Stimulated activated effector memory CD8-positive, alpha-beta T cell treated with anti-CD3 and anti-CD28 coated beads, Interleukin-12 subunit alpha, Interleukin-12 subunit beta, amount 100 ng/mL, for 72 hours (primary cell): ENCODE measurements around the gene IKZF1.

Experiments
- ATAC-seq: fragments of 150-1000 bp; cut with Tn5 transposase; 2 replicates; pipeline ENCODE4 v1.10.0; 2021
- DNase-seq, 2 donors: peaks; one replicate each; pipeline ENCODE4 v3.0.0; 2021 to 2022; ENCODE audit warnings: low spot score in 2 of 2
- H3K27ac Mint-ChIP-seq: one replicate; pipeline ENCODE4 v1.8.0; 2022; ENCODE audit warnings: mild to moderate bottlenecking, mixed read lengths
- H3K36me3 Mint-ChIP-seq: one replicate; pipeline ENCODE4 v1.8.0; 2022; ENCODE audit warnings: mild to moderate bottlenecking, mixed read lengths
- H3K4me1 Mint-ChIP-seq: one replicate; pipeline ENCODE4 v1.8.0; 2022; ENCODE audit warnings: mixed read lengths
- H3K4me3 Mint-ChIP-seq: one replicate; pipeline ENCODE4 v1.8.0; 2022; ENCODE audit warnings: mild to moderate bottlenecking, mixed read lengths
- H3K9me3 Mint-ChIP-seq: one replicate; pipeline ENCODE4 v1.8.0; 2022; ENCODE audit warnings: mixed read lengths

IKZF1 gene

DNA sequence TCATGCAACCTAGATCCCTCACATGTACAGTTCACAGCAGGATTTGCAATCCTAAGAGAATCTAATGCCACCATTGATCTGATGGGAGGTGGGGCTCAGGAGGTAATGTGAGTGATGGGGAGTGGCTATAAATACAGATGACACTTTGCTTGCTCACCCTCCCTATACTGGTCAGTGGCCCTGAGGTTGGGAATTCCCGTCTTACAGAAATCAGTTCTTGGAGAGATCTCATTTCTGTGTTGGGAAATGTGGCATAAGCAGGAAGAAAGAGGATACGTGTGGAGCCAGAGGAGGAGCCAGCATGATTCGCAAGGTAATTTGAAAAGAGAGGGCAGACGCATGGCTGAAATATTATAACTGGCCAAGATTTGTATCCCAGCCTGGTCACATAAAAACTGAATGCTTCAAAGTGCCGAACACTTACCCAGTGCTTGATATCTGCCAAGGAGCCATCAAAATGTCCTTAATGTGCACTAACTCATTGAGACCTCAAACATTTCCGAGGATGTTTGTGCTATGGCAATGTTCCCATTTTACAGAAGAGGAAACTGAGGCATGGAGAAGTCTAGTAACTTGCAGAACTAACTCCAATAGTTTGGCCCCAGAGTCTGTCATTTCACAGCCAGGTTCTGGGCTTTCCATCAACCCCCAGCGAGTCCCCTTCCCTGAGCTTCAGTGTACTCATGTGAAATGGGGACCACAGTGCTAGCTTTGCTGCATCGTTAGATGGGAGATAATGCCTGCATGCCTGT, 5.5 kb upstream of the IKZF1 start:
- no peak overlapping the region for H3K4me3 Mint-ChIP-seq
- peaks cover 7% of the 10 kb centered on the region for H3K36me3 Mint-ChIP-seq
- no peaks in the 10 kb centered on the region for H3K9me3 Mint-ChIP-seq
- peaks cover 44% of the 10 kb centered on the region for H3K4me1 Mint-ChIP-seq
- no peak for ATAC-seq
- peak overlapping the region; percentile 9 for H3K27ac Mint-ChIP-seq
- no peak for DNase-seq

- Mint-ChIP-seq H3K27ac (no peak overlapping the region), H3K9me3 (no peaks in the 10 kb centered on the region), H3K36me3 (peaks cover 16% of the 10 kb centered on the region), H3K4me1 (peaks cover 44% of the 10 kb centered on the region), H3K4me3 (no peak overlapping the region)
- DNase-seq (no peak), ATAC-seq (no peak)
Observed at GRCh38 chr7:50300336-50300735, 4.2 kb upstream of the IKZF1 start.

DNA sequence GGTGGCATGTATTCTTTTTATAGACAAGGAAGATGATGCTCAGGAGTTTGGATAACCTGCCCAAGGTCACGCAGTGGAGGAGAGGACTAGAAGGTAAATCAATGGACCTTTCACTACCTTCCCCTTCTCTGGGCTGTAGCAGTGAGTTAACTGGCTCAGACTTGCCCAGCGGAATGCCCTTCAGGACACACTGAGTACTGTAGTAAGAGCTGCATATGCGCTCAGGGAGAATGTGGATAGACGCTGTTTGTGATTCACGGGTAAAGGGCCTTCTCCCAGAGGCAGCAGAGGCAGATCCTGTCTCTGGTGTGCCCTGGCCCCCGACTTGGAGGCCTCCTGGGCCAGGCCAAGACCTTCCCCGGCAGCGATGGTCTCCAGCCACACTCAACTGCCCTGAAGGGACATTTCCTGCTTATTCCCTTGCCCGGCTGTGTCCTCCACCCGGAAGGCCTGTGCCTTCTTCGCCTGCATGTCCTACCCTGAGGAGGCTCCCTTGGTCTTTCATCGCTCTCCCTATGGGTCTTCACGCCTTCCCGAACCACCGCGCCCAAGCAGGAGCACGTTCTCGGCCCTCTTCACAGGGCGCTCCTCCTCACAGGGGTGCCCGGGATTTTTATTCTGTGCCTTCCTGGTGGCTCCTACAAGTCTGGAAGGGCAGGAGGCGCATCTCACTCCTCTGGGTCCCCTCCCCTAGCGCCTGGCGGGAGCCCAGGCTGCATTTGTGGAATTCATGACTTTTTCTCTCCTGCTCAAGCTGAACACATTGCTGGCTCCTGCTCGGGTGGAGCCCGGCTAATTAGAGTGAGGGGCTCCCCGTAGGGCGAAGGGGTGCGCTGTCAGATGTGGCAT, 1.8 kb upstream of the IKZF1 start:
- peak overlapping the region; percentile 81 for H3K27ac Mint-ChIP-seq
- peaks cover 40% of the 10 kb centered on the region for H3K36me3 Mint-ChIP-seq
- DNase-seq, result no peak
- no peaks in the 10 kb centered on the region for H3K9me3 Mint-ChIP-seq
- ATAC-seq, result no peak
- peaks cover 37% of the 10 kb centered on the region for H3K4me1 Mint-ChIP-seq
- peak overlapping the region; percentile 65 for H3K4me3 Mint-ChIP-seq

DNA sequence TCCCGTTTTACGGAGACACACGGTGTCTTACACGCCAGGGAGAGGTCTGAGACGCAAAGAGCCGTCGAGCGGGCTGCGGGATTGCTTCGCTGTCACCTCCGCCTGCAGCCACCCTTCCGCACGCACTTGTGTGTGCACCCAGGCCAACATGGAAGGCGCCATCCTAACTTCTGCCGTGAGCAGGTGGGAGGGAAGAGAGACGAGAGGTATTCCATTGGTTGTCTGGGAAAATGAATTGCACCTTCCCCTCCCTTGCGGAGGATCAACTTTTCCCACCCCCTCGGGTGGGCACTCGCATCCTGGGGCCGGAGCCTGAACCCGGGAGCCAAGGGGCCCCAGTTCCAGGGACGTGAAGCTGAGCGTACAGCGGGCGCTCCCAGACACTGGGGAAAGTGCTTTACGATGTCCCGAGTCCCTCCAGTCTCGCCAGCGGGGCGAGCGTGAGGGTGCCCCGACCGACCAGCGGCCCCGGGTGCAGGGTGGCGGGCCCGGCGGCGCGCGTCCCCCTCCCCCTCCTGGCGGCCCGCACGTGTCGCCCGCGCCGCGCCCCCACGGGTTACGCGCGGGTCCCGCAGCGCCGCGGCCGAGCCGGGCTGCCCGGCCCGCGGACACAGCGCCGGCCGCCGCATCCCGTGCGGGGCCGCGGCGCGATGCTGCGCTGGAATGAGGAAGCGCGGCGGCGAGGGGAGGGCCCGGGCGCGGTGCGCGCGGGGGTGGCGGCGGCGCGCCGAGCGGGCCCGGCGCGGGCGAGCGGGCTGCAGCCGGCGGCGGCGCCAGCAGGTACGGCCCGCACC, 984 bp upstream of the IKZF1 start:
- Mint-ChIP-seq H3K27ac (peak overlapping the region; percentile 81), H3K36me3 (peaks cover 48% of the 10 kb centered on the region), H3K9me3 (no peaks in the 10 kb centered on the region), H3K4me3 (peak overlapping the region; percentile 65), H3K4me1 (peaks cover 40% of the 10 kb centered on the region)
- peak; percentile 56 for ATAC-seq
- no peak for DNase-seq

- peaks cover 39% of the 10 kb centered on the region for H3K4me1 Mint-ChIP-seq
- H3K36me3 Mint-ChIP-seq, result peaks cover 63% of the 10 kb centered on the region
- peak overlapping the region; percentile 84 for H3K4me3 Mint-ChIP-seq
- DNase-seq, result peak in 1 of 2 donors; percentile 78
- peak; percentile 74 for ATAC-seq
- peak overlapping the region; percentile 89 for H3K27ac Mint-ChIP-seq
- no peaks in the 10 kb centered on the region for H3K9me3 Mint-ChIP-seq
Observed at GRCh38 chr7:50304911-50305582, 531 bp downstream of the IKZF1 start.

GRCh38 chr7:50305583-50306493, 1.3 kb downstream of the IKZF1 start:
- Mint-ChIP-seq H3K4me1 (peaks cover 31% of the 10 kb centered on the region), H3K36me3 (peaks cover 71% of the 10 kb centered on the region), H3K9me3 (no peaks in the 10 kb centered on the region), H3K27ac (peak overlapping the region; percentile 89), H3K4me3 (peak overlapping the region; percentile 84)
- DNase-seq (no peak), ATAC-seq (no peak)

- peak overlapping the region; percentile 84 for H3K4me3 Mint-ChIP-seq
- ATAC-seq (no peak), DNase-seq (no peak)
- H3K9me3 Mint-ChIP-seq, result no peaks in the 10 kb centered on the region
- H3K27ac Mint-ChIP-seq, result peak overlapping the region; percentile 89
- H3K36me3 Mint-ChIP-seq, result peaks cover 80% of the 10 kb centered on the region
- H3K4me1 Mint-ChIP-seq, result peaks cover 30% of the 10 kb centered on the region
Observed at GRCh38 chr7:50306494-50307367, 2.2 kb downstream of the IKZF1 start.

DNA sequence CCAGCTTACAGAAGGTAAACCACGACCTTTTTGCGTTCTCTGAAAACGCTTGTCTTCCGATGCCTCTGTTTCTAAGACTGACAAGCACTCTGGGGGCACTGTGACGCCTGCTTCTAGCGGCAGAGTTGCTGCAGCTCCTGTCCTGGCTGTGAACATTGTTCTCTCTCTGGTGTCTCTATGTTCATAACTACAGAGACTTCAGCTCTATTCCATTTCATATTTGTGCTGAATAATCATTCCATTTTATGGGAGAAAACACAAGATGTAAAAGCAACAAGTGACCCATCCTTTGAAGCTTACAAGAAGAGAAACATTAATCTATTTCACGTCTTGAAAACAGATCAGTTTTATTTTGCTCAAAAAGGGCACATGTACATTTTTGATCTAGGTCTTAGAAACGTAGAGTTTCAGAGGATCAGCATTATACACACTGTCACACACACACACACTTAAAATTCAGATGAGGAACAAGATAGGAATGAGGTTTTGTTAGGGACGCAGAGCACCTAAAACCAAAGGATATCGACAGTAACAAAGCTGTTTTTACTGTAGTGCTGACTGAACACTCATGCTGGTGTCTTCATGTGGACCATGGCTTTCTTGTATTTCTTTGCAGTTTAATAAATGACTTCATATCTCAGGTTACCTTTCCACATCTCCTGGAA, 3.0 kb downstream of the IKZF1 start:
- no peak for DNase-seq
- Mint-ChIP-seq H3K9me3 (no peaks in the 10 kb centered on the region), H3K4me1 (peaks cover 27% of the 10 kb centered on the region), H3K27ac (peak overlapping the region; percentile 89), H3K4me3 (peak overlapping the region; percentile 84), H3K36me3 (peaks cover 88% of the 10 kb centered on the region)
- peak; percentile 35 for ATAC-seq

- Mint-ChIP-seq H3K36me3 (peaks cover 90% of the 10 kb centered on the region), H3K9me3 (no peaks in the 10 kb centered on the region), H3K4me3 (peak overlapping the region; percentile 84), H3K4me1 (peaks cover 27% of the 10 kb centered on the region), H3K27ac (peak overlapping the region; percentile 89)
- no peak for ATAC-seq
- no peak for DNase-seq
Observed at GRCh38 chr7:50308203-50308531, 3.7 kb downstream of the IKZF1 start.

- peak overlapping the region; percentile 84 for H3K4me3 Mint-ChIP-seq
- H3K27ac Mint-ChIP-seq, result peak overlapping the region; percentile 89
- ATAC-seq, result peak; percentile 49
- peaks cover 86% of the 10 kb centered on the region for H3K36me3 Mint-ChIP-seq
- peak in 1 of 2 donors; percentile 77 for DNase-seq
- no peaks in the 10 kb centered on the region for H3K9me3 Mint-ChIP-seq
- H3K4me1 Mint-ChIP-seq, result peaks cover 31% of the 10 kb centered on the region
Observed at GRCh38 chr7:50308532-50309385, 4.2 kb downstream of the IKZF1 start.

DNA sequence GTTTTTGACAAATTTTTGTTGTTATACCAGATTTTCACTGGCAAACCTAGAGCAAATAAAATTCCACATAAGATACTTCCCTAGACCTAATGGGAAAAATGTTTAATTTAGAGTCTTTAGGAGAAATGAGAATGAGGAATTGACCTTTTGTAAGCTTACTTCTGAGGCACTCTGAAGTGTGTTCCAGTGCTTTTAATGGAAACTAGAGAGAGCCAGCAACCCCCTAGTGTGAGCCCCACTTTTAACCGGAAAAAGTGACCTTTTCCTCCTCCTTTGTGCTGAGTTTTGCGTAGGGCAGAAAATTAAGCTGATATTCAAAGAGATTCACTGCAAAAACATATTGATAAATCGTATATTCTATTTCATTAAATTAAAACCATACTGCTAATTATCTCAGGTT, 5.2 kb downstream of the IKZF1 start:
- Mint-ChIP-seq H3K27ac (peak overlapping the region; percentile 89), H3K4me3 (peak overlapping the region; percentile 84), H3K4me1 (peaks cover 41% of the 10 kb centered on the region), H3K36me3 (peaks cover 82% of the 10 kb centered on the region), H3K9me3 (no peaks in the 10 kb centered on the region)
- DNase-seq (no peak), ATAC-seq (no peak)

DNA sequence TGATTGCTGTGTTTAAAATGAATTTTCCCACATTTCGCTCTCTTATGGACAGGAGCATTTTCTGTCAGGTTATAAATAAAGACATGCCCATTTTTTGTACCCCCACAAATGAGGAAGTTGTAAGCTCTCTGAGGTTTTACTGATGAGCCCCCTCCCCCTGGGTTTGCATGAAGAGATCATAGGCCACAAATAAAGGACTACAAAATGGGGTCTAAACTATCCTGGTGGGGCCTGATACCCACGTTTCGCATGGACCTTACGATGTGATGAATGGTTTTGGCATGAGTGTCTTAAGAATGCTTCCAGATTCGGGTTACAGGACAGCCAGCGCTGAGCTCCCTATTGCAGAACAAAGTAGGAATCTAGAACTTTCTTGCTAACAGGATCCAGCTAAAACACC, 5.8 kb downstream of the IKZF1 start:
- Mint-ChIP-seq H3K9me3 (no peaks in the 10 kb centered on the region), H3K36me3 (peaks cover 76% of the 10 kb centered on the region), H3K4me1 (peaks cover 47% of the 10 kb centered on the region), H3K27ac (peak overlapping the region; percentile 89), H3K4me3 (peak overlapping the region; percentile 84)
- no peak for DNase-seq
- ATAC-seq, result no peak
